GM10248 (cell line): ENCODE data around the gene CDCA4.

ENCODE experiments used
- CTCF ChIA-PET: fragments of 300-600 bp; sonication (Branson Sonifier 250); formaldehyde crosslinking; extraction: SDS; loops from one replicate; lab custom pipeline; 2021; ENCODE audit warnings: antibody characterized with exemption; lab: Yijun Ruan, JAX
- POLR2A ChIA-PET: fragments of 350-650 bp; sonication (Branson Sonifier 250); formaldehyde crosslinking; extraction: SDS; loops from one replicate; lab custom pipeline; 2020; ENCODE audit warnings: antibody characterized with exemption; lab: Yijun Ruan, JAX
- DNase-seq: peaks from one replicate; pipeline ENCODE4 v3.0.0; 2012; ENCODE audit errors: extremely low spot score
- CTCF ChIP-seq: IDR thresholded peaks from 2 replicates; pipeline ENCODE4 v1.5.1; 2012; ENCODE audit warnings: mild to moderate bottlenecking, low read depth; ENCODE audit errors: extremely low read depth, missing control alignments, control extremely low read depth

Gene CDCA4

GRCh38 chr14:105012171-105012985 is 8.5 kb downstream of the CDCA4 start:
- TF ChIP-seq CTCF: no peak
- peak; percentile 6 for DNase-seq
- CTCF ChIA-PET: interaction anchor here (1.1 to 6.1 kb wide), 4 partner anchors 9 to 117 kb away, joined by 4 to 37 read pairs (median 8); partner anchors contain the start of gene CDCA4
- POLR2A ChIA-PET: interaction anchor here (0.7 kb wide), 1 partner anchor 18 kb away, joined by 4 read pairs; no protein-coding TSS in a partner anchor

GRCh38 chr14:105011312-105011990 is 9.4 kb downstream of the CDCA4 start:
- DNase-seq: no peak
- CTCF ChIA-PET: interaction anchor here (1.1 to 6.1 kb wide), 2 partner anchors 8 to 33 kb away, joined by 3 to 37 read pairs; no protein-coding TSS in a partner anchor
- no peak for TF ChIP-seq CTCF
- POLR2A ChIA-PET: interaction anchor here (0.7 kb wide), 1 partner anchor 17 kb away, joined by 4 read pairs; no protein-coding TSS in a partner anchor

DNA sequence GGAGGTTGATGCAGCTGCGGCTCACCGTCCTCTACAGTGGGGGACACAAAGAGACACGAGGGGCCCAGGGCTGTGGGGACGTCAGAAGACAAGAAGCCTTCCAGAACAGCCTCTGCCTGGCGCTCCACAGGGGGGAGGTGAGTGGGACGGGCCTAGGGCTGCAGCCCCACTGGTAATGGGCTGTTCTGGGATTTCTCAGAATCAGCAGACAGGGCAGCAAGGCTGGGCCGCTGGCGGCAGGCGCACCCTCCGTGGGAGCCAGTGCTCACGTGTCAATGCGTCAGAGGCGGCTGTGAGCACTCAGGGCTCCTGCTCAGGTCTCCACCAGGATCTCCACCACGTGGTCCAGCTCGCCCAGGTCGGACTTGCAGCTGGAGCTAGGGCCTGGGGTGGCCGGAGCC is 10.0 kb downstream of the CDCA4 start:
- POLR2A ChIA-PET: no interaction called here

DNA sequence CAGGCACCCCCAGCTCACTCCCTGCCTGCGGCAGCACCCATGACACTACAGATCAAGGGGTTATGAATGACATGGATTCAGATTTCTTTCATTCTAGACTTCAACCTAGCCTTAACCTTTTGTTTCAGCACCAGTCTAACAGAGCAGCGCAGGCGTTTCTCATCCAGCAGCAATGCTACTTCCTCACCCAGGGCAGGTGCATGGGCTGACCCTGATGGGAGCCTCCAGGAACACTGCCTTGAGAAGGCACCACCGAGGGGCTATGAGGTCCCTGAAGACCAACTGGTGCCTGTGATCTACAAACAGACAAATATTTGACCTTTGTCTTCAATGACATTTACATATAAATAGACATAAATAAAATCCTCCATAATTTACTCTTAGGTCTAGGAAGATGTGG is 10.8 kb downstream of the CDCA4 start:
- POLR2A ChIA-PET: no interaction called here
- CTCF ChIA-PET: no interaction called here
- TF ChIP-seq CTCF: no peak
- no peak for DNase-seq

More for the DNA sequence above, 10.0 kb downstream of the CDCA4 start:
- DNase-seq: no peak
- CTCF ChIA-PET: interaction anchor here (1.1 to 6.1 kb wide), 2 partner anchors 9 to 34 kb away, joined by 3 to 37 read pairs; no protein-coding TSS in a partner anchor
- TF ChIP-seq CTCF: no peak

DNA sequence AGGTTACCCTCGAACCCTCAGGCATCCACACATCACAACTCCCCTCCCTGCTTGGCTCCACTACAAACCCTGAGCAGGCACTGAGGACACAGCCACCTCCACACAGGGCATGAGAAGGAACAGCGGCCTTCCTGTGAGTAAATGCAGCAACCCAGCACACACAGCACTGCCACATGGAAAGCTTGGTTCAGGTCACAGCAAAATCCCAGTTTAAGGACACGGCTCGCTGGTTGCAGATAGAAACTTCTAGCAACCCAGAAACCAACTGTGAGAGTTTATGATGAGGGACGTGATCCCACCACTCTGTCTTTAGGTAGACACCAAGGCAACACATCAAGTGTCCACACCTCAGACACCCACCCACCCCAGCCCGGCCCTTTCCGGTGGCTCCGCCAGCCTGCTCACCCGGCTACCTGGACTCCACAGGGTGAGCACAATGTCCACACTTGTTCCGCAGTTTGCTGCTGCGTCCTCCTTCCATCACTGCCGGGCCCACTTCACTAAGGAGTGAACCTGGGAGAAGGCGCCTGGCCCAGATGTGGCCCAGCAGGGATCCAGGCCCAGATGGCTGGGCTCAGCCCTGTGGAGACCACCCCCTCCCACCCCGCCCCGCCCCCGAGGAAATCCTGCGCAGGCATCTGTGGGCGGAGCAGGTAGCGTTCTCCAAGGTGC is 13.2 kb downstream of the CDCA4 start:
- no peak for DNase-seq
- ChIA-PET POLR2A (no interaction called here), CTCF (interaction anchor here (1.8 kb wide), 1 partner anchor 13 kb away, joined by 5 read pairs; the partner anchor contains the start of gene CDCA4)

More for the DNA sequence above, 13.2 kb downstream of the CDCA4 start:
- TF ChIP-seq CTCF: no peak
